ENCODE results near the gene ARF1. TPM values are rescaled to one million over a fixed set of nuclear protein-coding genes. Genes with fewer than 3 reads are reported as not detected.

The ARF1 gene
- total RNA-seq, 1 donor from 2014 or later, result 96.2 TPM

GRCh38 chr1:228050571-228051231 lies 31.8 kb upstream of the ARF1 start:
- no peak for DNase-seq

DNA sequence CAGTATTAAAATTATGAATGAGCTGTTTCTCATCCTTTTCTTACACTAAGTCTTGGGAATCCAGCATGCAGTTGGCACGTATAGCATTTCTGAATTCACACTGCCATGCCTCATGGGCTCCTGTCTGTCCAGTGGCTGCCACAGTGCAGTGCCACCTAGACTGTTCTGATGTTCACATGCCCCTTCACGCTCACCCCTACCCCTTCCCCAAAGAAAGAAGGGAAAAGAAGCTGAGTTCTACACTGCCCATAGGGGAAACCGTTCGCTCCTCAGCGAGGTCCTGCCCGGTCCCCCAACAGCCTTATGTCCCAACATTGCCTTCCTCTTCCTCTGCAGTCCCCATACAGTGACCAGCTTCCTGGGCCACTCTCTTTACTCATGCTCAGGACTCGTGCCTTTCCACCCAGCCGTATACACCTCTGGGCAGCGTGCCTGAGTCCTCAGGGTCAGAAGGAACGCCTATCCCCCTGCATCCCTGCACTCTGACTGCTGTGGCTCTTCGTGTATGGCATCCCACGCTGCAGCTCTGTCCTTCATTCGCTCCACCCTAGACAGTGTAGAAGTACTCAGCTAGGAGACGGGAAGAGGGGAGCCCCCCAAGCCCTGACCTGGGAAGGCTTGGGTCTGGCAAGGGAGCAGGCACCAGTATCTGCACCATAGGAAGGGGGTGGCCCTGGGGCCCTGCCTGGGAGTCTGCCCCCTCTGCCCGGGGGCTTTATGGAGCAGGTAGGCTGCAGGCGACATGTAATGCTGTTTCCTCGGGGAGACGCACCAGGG lies 24.1 kb upstream of the ARF1 start:
- no peak for DNase-seq

DNA sequence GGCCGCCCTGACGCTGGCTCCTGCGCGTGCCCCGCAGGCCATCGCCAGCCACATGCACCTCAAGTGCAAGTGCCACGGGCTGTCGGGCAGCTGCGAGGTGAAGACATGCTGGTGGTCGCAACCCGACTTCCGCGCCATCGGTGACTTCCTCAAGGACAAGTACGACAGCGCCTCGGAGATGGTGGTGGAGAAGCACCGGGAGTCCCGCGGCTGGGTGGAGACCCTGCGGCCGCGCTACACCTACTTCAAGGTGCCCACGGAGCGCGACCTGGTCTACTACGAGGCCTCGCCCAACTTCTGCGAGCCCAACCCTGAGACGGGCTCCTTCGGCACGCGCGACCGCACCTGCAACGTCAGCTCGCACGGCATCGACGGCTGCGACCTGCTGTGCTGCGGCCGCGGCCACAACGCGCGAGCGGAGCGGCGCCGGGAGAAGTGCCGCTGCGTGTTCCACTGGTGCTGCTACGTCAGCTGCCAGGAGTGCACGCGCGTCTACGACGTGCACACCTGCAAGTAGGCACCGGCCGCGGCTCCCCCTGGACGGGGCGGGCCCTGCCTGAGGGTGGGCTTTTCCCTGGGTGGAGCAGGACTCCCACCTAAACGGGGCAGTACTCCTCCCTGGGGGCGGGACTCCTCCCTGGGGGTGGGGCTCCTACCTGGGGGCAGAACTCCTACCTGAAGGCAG lies 23.4 kb upstream of the ARF1 start:
- DNase-seq, result no peak

DNA sequence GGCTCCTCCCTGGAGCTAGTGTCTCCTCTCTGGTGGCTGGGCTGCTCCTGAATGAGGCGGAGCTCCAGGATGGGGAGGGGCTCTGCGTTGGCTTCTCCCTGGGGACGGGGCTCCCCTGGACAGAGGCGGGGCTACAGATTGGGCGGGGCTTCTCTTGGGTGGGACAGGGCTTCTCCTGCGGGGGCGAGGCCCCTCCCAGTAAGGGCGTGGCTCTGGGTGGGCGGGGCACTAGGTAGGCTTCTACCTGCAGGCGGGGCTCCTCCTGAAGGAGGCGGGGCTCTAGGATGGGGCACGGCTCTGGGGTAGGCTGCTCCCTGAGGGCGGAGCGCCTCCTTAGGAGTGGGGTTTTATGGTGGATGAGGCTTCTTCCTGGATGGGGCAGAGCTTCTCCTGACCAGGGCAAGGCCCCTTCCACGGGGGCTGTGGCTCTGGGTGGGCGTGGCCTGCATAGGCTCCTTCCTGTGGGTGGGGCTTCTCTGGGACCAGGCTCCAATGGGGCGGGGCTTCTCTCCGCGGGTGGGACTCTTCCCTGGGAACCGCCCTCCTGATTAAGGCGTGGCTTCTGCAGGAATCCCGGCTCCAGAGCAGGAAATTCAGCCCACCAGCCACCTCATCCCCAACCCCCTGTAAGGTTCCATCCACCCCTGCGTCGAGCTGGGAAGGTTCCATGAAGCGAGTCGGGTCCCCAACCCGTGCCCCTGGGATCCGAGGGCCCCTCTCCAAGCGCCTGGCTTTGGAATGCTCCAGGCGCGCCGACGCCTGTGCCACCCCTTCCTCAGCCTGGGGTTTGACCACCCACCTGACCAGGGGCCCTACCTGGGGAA lies 22.7 kb upstream of the ARF1 start:
- no peak for DNase-seq

DNA sequence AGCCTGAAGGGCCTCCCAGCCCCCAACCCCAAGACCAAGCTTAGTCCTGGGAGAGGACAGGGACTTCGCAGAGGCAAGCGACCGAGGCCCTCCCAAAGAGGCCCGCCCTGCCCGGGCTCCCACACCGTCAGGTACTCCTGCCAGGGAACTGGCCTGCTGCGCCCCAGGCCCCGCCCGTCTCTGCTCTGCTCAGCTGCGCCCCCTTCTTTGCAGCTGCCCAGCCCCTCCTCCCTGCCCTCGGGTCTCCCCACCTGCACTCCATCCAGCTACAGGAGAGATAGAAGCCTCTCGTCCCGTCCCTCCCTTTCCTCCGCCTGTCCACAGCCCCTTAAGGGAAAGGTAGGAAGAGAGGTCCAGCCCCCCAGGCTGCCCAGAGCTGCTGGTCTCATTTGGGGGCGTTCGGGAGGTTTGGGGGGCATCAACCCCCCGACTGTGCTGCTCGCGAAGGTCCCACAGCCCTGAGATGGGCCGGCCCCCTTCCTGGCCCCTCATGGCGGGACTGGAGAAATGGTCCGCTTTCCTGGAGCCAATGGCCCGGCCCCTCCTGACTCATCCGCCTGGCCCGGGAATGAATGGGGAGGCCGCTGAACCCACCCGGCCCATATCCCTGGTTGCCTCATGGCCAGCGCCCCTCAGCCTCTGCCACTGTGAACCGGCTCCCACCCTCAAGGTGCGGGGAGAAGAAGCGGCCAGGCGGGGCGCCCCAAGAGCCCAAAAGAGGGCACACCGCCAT lies 21.9 kb upstream of the ARF1 start:
- DNase-seq, result no peak

GRCh38 chr1:228061411-228062084 lies 21.0 kb upstream of the ARF1 start:
- no peak for DNase-seq

- no peak for DNase-seq
These were observed 20.3 kb upstream of the ARF1 start for GRCh38 chr1:228062085-228062791.

DNA sequence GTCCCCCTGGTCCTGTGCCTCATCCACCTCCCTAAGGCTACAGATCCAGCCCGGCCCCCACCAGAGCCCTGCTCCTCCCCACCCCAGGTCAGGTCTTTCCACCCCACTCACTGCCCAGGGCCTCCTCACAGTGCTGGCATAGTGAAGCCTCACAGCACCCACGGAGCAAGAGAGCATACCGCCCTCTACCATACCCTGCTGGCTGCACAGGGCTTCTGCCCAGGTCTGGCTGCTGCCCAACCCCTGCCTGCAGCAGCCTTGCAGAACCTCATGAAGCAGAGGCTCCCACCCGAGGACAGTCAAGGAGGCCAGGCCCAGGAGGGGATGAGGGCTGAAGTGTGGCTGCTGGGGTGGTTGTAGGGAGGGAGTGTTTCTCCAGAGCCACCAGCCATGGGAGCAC lies 19.7 kb upstream of the ARF1 start:
- DNase-seq, result no peak

DNA sequence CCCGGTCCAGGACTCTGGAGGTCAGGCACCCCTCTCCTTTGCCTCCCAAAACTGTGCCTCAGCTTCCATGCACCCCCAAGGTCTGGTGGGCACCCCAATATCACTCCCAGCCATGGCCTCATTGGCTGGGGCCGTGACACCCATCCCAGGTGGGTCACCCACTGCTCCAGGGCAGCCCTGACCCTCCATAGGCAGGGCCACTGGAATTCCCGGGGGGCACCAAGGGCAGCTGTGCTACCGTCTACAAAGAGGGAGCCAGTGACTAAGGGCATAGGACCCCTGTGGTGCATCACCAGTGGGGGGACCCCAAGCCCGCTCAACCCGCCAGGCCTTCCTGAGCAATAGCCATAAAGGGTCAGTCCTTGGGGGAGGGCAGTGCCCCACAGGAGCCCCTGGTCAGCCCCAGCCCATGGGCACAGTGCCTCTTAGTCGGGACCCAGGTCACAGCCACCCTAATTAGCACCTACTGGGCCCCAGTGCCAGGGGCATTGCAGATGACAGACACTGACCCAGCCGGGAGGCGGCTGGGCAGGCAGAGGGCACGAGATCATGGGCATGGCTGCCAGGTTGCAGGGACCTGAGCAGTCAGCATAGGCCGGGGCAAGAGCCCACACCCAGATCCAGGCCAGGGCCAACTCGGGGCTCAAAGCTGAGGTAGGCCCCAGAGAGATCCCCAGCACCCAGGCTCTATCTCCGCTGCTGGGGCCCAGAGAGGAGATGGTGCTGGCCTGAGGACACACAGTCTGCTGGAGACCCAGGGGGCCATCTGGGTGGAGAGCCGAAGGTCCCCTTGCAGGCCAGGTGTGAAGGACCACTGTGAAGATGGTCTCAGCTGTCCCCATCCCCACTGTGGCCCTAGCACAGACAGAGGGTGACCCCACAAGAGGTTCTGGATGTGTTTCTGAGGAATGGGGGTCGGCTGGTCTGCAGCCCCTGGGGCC lies 19.0 kb upstream of the ARF1 start:
- DNase-seq, result no peak

DNA sequence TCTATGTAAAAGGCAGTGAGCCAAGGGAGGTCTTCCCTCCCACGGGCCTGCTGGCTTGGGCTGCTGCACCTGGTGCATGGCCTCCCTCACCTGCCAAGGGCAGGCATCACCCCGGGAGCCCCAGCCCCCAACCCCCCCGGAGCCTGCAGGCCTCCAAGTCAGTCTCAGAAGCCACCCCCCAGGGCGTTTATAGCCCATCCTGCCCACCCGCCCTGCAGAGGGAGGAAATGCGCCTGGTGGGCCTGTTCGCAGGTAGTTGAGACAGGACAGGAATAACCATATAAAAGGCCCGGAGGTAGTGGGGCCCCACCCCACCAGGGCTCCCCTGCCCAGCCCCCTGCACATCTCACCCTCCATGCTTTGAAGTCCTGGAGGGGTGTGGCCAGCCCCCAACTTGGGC lies 18.2 kb upstream of the ARF1 start:
- no peak for DNase-seq

- DNase-seq, result no peak
These were observed 17.6 kb upstream of the ARF1 start for GRCh38 chr1:228064741-228065542.

GRCh38 chr1:228065543-228066347 lies 16.8 kb upstream of the ARF1 start:
- no peak for DNase-seq

DNA sequence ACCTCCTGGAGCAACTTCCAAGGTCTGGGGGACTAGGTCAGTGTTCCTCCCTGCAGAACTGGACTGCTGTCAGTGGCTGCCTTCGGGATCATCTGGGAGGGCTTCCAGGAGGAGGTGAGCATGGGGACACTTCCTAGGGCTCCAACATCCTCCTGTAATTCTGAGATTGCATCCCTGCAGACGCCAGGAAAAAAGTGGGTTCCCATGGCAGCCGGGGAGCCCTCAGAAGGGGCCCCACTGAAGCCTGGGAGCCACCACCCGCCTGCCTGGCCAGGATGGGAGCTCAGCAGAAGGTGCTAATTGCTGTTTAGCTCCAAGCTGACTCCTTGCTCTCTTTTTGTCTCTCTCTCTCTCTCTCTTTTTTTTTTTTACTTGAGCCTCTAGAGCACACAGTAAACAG lies 16.1 kb upstream of the ARF1 start:
- no peak for DNase-seq

GRCh38 chr1:228066891-228067654 lies 15.4 kb upstream of the ARF1 start:
- no peak for DNase-seq

- no peak for DNase-seq
These were observed 14.1 kb upstream of the ARF1 start for GRCh38 chr1:228068359-228068758.

GRCh38 chr1:228070173-228070572 lies 12.3 kb upstream of the ARF1 start:
- DNase-seq, result no peak

- DNase-seq, result no peak
These were observed 11.7 kb upstream of the ARF1 start for GRCh38 chr1:228070851-228071250.
